Ovary (tissue), 9 donors: ENCODE results near the gene CEP85. TPM values are rescaled to one million over a fixed set of nuclear protein-coding genes. Genes with fewer than 3 reads are reported as not detected.
"Not testable (repeated sequence)": the region's sequence is repeated elsewhere in the genome, so short reads cannot be mapped to it uniquely, and the experiment has no call there.

Experiments used
- DNase-seq, 5 donors: peaks; one replicate each; pipeline ENCODE4 v3.0.0-alpha.2; 2019 to 2020
- H3K27ac ChIP-seq, 2 donors: fragments of 200-600 bp; one replicate each; pipeline versions ENCODE4 v1.5.1 to v1.8.0; 2019 to 2022
- H3K27me3 ChIP-seq: fragments of 200-600 bp; one replicate; pipeline ENCODE4 v1.8.0; 2022
- H3K36me3 ChIP-seq: fragments of 200-600 bp; sonication (generic); one replicate; pipeline ENCODE4 v1.5.1; 2019
- H3K4me1 ChIP-seq: one replicate; pipeline ENCODE4 v1.8.1; 2013; ENCODE audit warnings: mild to moderate bottlenecking, moderate library complexity; ENCODE audit not compliant: insufficient read depth
- H3K4me3 ChIP-seq: fragments of 200-600 bp; sonication (generic); one replicate; pipeline ENCODE4 v1.5.1; 2017
- H3K9me3 ChIP-seq, 2 donors: fragments of 200-600 bp in 1 of 2; sonication (generic) in 1 of 2; one replicate each; pipeline versions ENCODE4 v1.5.1 to v1.8.1; 2013 to 2019; ENCODE audit warnings: mild to moderate bottlenecking in 1 of 2, moderate library complexity in 1 of 2
- EP300 ChIP-seq: sonication (generic); formaldehyde crosslinking; IDR thresholded peaks from one replicate; pipeline ENCODE4 v1.6.1; 2017; ENCODE audit warnings: antibody characterized with exemption
- POLR2A ChIP-seq: fragments of 450-650 bp; IDR thresholded peaks from one replicate; pipeline ENCODE4 v1.6.1; 2017; ENCODE audit warnings: antibody characterized with exemption, mild to moderate bottlenecking, moderate library complexity
- WGBS, 3 donors: extraction: QIAGEN DNeasy Blood & Tissue Kit in 1 of 3; methylation state at CpG; one replicate each; pipeline versions ENCODE4 v1.1.5 to v1.1.7; 2013 to 2017; 5-methylcytosine and 5-hydroxymethylcytosine counted together
- intact Hi-C, 4 donors: fragments of 100-400 bp; cut with DNase I; formaldehyde crosslinking; loops; one replicate each; pipeline versions ENCODE4 v1.11.0 to v1.15.1; 2022 to 2023
- polyA plus RNA-seq, 2 donors: library from polyadenylated mRNA; stranded (reverse); fragments of 200-250 nt in 1 of 2; fragments of 350-450 nt in 1 of 2; fragmentation: Illumina TruSeq in 1 of 2; extraction: RNeasy Lipid Tissue Mini Kit (QIAGEN cat#74804) in 1 of 2; gene quantifications; one replicate each; pipeline ENCODE4 v1.2.3, GENCODE V29; 2013 to 2014
- total RNA-seq, 7 donors: library from RNA; depleted of rRNA in 2 of 7; stranded (reverse); fragments of >200 nt in 2 of 7; fragmentation: NEBNext Ultra II Directional in 3 of 7; extraction: Animal tissue kit (Norgen Biotek cat#: 25700) in 3 of 7; gene quantifications; one replicate each; pipeline versions ENCODE4 v1.1.0 to v1.2.4, GENCODE V29; 2016 to 2023
- TF ChIP-seq, protein P1 (sequence below), 3 donors: fragments of 450-650 bp in 2 of 3; fragments of 200-600 bp in 1 of 3; IDR thresholded peaks; one replicate each; pipeline versions ENCODE4 v1.5.1 to v1.8.0; 2016 to 2022; ENCODE audit warnings: antibody characterized with exemption in 3 of 3, mild to moderate bottlenecking in 1 of 3
- donor health status: DM: no; HTN: no; CAD: no; lungs with moderate emphysema.
- donor health status: DM: no; HTN: no; CAD: no.
- donor health status: Bipolar disorder and iron deficiency.
- donor health status: DM: yes; HTN: yes; CAD: no.
- donor health status: DM: no; HTN: no; CAD: no.
- donor health status: DM: yes; HTN: yes; CAD: no.

The CEP85 gene
- total and polyA plus RNA-seq, 9 donors: 2.0 to 8.4 (median 4.0) TPM

DNA sequence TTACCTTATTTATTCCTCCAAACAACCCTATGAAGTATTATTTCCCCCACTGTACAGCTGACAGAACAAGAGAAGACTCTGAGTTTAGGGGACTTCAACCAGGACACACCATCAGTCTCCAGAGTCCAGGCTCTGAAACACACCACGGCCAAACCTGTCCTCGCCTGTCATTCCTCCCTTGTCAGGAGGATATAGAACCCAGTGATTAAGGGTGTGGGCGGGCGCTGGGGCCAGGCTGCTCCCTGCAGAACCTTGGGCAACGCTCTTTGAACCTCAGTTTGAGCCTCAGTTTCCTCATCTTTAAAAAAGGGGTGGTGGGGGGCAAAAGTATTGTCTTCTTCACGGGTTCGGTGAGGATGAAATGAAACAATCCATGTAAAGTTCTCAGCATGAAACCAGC lies 9.4 kb upstream of the CEP85 start:
- Histone ChIP-seq H3K27ac (no peak overlapping the region), H3K27me3 (no peaks in the 10 kb centered on the region), H3K9me3 (no peaks in the 10 kb centered on the region), H3K4me3 (no peak overlapping the region), H3K36me3 (no peaks in the 10 kb centered on the region), H3K4me1 (peaks cover 4% of the 10 kb centered on the region)
- 71 to 86% (median 79%) methylated on average over 7 of the region's 7 CpGs for WGBS, 3 donors
- intact Hi-C loops: no loop called here
- TF ChIP-seq EP300: no peak
- no peak for TF ChIP-seq POLR2A
- TF ChIP-seq, protein P1, sequence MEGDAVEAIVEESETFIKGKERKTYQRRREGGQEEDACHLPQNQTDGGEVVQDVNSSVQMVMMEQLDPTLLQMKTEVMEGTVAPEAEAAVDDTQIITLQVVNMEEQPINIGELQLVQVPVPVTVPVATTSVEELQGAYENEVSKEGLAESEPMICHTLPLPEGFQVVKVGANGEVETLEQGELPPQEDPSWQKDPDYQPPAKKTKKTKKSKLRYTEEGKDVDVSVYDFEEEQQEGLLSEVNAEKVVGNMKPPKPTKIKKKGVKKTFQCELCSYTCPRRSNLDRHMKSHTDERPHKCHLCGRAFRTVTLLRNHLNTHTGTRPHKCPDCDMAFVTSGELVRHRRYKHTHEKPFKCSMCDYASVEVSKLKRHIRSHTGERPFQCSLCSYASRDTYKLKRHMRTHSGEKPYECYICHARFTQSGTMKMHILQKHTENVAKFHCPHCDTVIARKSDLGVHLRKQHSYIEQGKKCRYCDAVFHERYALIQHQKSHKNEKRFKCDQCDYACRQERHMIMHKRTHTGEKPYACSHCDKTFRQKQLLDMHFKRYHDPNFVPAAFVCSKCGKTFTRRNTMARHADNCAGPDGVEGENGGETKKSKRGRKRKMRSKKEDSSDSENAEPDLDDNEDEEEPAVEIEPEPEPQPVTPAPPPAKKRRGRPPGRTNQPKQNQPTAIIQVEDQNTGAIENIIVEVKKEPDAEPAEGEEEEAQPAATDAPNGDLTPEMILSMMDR (IDR thresholded peaks at IDR 0.05): no peak
- no peak for DNase-seq

DNA sequence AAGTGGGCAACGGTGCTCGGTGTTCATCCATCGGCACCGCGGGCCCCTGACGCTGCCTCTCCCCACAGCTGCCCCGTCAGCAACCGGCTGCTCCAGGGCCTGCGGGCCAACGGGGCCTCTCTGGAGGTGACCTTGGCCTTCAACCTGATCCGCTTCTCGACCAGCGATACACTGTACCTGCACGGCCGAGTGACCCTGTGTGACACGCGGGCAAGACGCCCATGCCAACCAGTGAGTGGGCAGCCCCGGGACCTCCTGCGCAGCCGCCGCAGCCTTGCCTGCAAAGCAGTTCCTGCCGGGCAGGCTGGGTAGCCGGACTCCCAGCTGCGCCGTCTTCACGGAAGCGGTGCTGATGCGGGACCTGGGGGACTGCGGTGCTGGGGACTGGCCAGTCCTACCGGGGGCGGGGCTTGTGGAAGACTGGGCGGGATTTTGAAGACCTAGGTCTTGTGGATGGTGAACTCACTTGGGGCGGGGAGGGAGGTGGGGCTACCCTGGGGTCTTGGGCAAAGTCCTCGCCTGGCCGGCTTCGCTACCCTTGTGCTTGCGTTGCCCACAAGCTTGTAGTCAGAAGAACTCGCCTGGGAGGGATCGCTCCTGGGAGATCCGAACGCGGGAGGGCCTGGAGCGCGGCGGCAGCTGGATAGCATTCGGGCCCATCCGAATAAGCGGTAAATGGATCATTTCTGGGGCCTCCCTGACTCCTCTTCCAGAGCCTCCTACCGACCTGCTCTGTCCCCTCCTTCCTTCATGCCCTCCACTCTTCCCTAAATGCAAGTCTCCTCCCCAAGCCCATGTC lies 8.8 kb upstream of the CEP85 start:
- no peak overlapping the region for H3K27ac ChIP-seq
- H3K4me1 ChIP-seq: peaks cover 4% of the 10 kb centered on the region
- no peaks in the 10 kb centered on the region for H3K9me3 ChIP-seq
- intact Hi-C loops: no loop called here
- H3K36me3 ChIP-seq: no peaks in the 10 kb centered on the region
- no peaks in the 10 kb centered on the region for H3K27me3 ChIP-seq
- WGBS, 3 donors: 3 to 9% (median 4%) methylated on average over 35 to 50 of the region's 50 CpGs
- H3K4me3 ChIP-seq: peak overlapping the region; percentile 30
- peak; percentile 55 to 72 (median 63) for DNase-seq
- TF ChIP-seq POLR2A: no peak
- TF ChIP-seq EP300: no peak
- TF ChIP-seq, protein P1 (IDR thresholded peaks at IDR 0.05): no peak

DNA sequence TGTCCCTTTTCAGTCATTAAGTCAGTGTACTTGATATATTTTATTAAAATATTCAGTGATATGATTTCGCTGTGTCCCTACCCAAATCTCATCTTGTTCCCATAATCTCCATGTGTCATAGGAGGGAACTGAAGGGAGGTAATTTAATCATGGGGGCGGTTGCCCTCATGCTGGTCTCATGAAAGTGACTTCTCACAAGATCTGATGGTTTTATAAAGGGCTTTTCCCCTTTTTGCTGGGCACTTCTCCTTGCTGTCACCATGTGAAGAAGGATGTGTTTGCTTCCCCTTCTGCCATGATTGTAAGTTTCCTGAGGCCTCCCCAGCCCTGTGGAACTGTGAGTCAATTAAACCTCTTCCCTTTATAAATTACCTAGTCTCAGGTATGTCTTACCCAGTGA lies 3.3 kb upstream of the CEP85 start:
- H3K36me3 ChIP-seq, H3K4me3 ChIP-seq, H3K27ac ChIP-seq, DNase-seq, H3K4me1 ChIP-seq, H3K9me3 ChIP-seq, H3K27me3 ChIP-seq: not testable (repeated sequence)
- whole genome bisulfite sequencing, 3 donors: 65 to 84% (median 79%) methylated on average over 2 of the region's 2 CpGs
- intact Hi-C loops: loop anchor here in 1 of 4 donors (5.0 kb wide), 2 partner anchors 63 to 118 kb away; partner anchors contain the start of genes C1orf232, PDIK1L and ZNF593

DNA sequence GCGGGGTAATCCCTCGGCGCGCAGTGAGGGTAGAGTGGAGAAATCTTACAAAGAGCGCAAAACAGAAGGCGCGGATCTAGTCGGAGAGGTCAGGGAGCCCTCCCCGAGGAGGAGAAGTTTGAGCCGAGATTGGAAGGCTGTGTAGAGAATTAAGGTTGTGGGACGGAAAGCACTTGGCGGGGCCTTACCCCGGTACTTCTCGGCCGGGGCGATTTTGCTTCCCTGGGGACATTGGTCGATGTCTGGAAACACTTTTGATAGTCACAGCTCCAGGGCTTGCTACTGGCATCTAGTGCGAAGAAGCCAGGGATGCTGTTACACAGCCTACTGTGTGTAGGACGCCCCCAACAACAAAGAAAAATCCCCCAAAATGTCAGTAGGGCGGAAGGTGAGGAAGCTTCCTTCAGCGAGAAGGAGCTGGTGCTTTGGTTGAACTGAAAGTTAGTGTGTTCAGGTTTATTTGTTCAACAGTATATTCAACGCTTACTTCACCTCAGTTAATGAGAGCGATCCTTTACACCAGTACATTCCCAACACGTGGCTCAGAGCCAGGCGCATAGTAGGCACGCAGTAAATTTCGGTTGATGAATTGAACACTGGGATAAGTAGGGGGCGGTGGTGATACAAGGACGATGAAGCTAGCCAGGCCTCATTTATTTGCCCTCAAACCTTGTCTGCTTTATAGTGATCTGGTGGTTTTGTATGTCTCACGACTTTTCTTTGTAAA lies 807 bp downstream of the CEP85 start:
- TF ChIP-seq EP300 (no peak), POLR2A (no peak)
- TF ChIP-seq, protein P1 (IDR thresholded peaks at IDR 0.05): no peak
- Histone ChIP-seq H3K9me3 (no peaks in the 10 kb centered on the region), H3K27me3 (no peaks in the 10 kb centered on the region), H3K36me3 (no peaks in the 10 kb centered on the region), H3K4me1 (peaks cover 2% of the 10 kb centered on the region), H3K4me3 (peak overlapping the region; percentile 77), H3K27ac (peak overlapping the region; percentile 52 to 57)
- peak in 2 of 5 donors; percentile 23 to 28 for DNase-seq
- WGBS, 3 donors: 3 to 6% (median 5%) methylated on average over 30 of the region's 30 CpGs
- intact Hi-C loops: loop anchor here in 1 of 4 donors (5.0 kb wide), 2 partner anchors 68 to 123 kb away; partner anchors contain the start of genes C1orf232, PDIK1L and ZNF593
